ENCODE results near the gene TTC28.

TTC28 gene

GRCh38 chr22:28297504-28297903 lies 382.1 kb downstream of the TTC28 start:
- no peak overlapping the region for H3K4me3 ChIP-seq (ENCODE audit: low read length)
- H3K27me3 ChIP-seq (replicated peaks; ENCODE audit: control insufficient read depth, insufficient read depth, low read length): no peaks in the 10 kb centered on the region
- no peak for DNase-seq (ENCODE audit: low read depth)
- H3K9ac ChIP-seq (ENCODE audit: low read length): no peak overlapping the region
- peaks cover 3% of the 10 kb centered on the region for H3K4me1 ChIP-seq (ENCODE audit: control insufficient read depth, insufficient read depth, low read length)
- H3K36me3 ChIP-seq (ENCODE audit: control insufficient read depth, insufficient read depth, low read length, severe bottlenecking): peaks cover 12% of the 10 kb centered on the region
- H3K9me3 ChIP-seq (ENCODE audit: control insufficient read depth, low read length): no peaks in the 10 kb centered on the region

GRCh38 chr22:28296452-28296851 lies 383.2 kb downstream of the TTC28 start:
- H3K9me3 ChIP-seq (ENCODE audit: control insufficient read depth, low read length): no peaks in the 10 kb centered on the region
- H3K4me3 ChIP-seq (ENCODE audit: low read length): no peak overlapping the region
- no peaks in the 10 kb centered on the region for H3K27me3 ChIP-seq (replicated peaks; ENCODE audit: control insufficient read depth, insufficient read depth, low read length)
- no peak for DNase-seq (ENCODE audit: low read depth)
- H3K4me1 ChIP-seq (ENCODE audit: control insufficient read depth, insufficient read depth, low read length): peaks cover 3% of the 10 kb centered on the region
- H3K9ac ChIP-seq (ENCODE audit: low read length): no peak overlapping the region
- H3K36me3 ChIP-seq (ENCODE audit: control insufficient read depth, insufficient read depth, low read length, severe bottlenecking): peaks cover 12% of the 10 kb centered on the region

- Histone ChIP-seq H3K27me3 (replicated peaks; ENCODE audit: control insufficient read depth, insufficient read depth, low read length) (no peaks in the 10 kb centered on the region), H3K4me3 (ENCODE audit: low read length) (peak overlapping the region; percentile 55), H3K4me1 (ENCODE audit: control insufficient read depth, insufficient read depth, low read length) (peaks cover 29% of the 10 kb centered on the region), H3K36me3 (ENCODE audit: control insufficient read depth, insufficient read depth, low read length, severe bottlenecking) (no peaks in the 10 kb centered on the region), H3K9me3 (ENCODE audit: control insufficient read depth, low read length) (no peaks in the 10 kb centered on the region), H3K9ac (ENCODE audit: low read length) (peak overlapping the region; percentile 11)
- DNase-seq (ENCODE audit: low read depth): peak; percentile 40
Measured at GRCh38 chr22:28283068-28283654, 396.5 kb downstream of the TTC28 start.

GRCh38 chr22:28282405-28283067 lies 397.1 kb downstream of the TTC28 start:
- peaks cover 29% of the 10 kb centered on the region for H3K4me1 ChIP-seq (ENCODE audit: control insufficient read depth, insufficient read depth, low read length)
- H3K9me3 ChIP-seq (ENCODE audit: control insufficient read depth, low read length): no peaks in the 10 kb centered on the region
- H3K27me3 ChIP-seq (replicated peaks; ENCODE audit: control insufficient read depth, insufficient read depth, low read length): no peaks in the 10 kb centered on the region
- peak; percentile 48 for DNase-seq (ENCODE audit: low read depth)
- H3K4me3 ChIP-seq (ENCODE audit: low read length): peak overlapping the region; percentile 55
- no peak overlapping the region for H3K9ac ChIP-seq (ENCODE audit: low read length)
- no peaks in the 10 kb centered on the region for H3K36me3 ChIP-seq (ENCODE audit: control insufficient read depth, insufficient read depth, low read length, severe bottlenecking)

GRCh38 chr22:28279888-28280287 lies 399.8 kb downstream of the TTC28 start:
- Histone ChIP-seq H3K4me1 (ENCODE audit: control insufficient read depth, insufficient read depth, low read length) (peaks cover 29% of the 10 kb centered on the region), H3K4me3 (ENCODE audit: low read length) (no peak overlapping the region), H3K36me3 (ENCODE audit: control insufficient read depth, insufficient read depth, low read length, severe bottlenecking) (no peaks in the 10 kb centered on the region), H3K27me3 (replicated peaks; ENCODE audit: control insufficient read depth, insufficient read depth, low read length) (no peaks in the 10 kb centered on the region), H3K9me3 (ENCODE audit: control insufficient read depth, low read length) (no peaks in the 10 kb centered on the region), H3K9ac (ENCODE audit: low read length) (no peak overlapping the region)
- DNase-seq (ENCODE audit: low read depth): peak; percentile 75

GRCh38 chr22:28269277-28269676 lies 410.4 kb downstream of the TTC28 start:
- Histone ChIP-seq H3K9ac (ENCODE audit: low read length) (peak overlapping the region; percentile 51), H3K9me3 (ENCODE audit: control insufficient read depth, low read length) (no peaks in the 10 kb centered on the region), H3K27me3 (replicated peaks; ENCODE audit: control insufficient read depth, insufficient read depth, low read length) (no peaks in the 10 kb centered on the region), H3K4me1 (ENCODE audit: control insufficient read depth, insufficient read depth, low read length) (peaks cover 38% of the 10 kb centered on the region), H3K4me3 (ENCODE audit: low read length) (peak overlapping the region; percentile 58), H3K36me3 (ENCODE audit: control insufficient read depth, insufficient read depth, low read length, severe bottlenecking) (no peaks in the 10 kb centered on the region)
- no peak for DNase-seq (ENCODE audit: low read depth)

GRCh38 chr22:28268850-28269249 lies 410.8 kb downstream of the TTC28 start:
- DNase-seq (ENCODE audit: low read depth): no peak
- Histone ChIP-seq H3K9ac (ENCODE audit: low read length) (peak overlapping the region; percentile 51), H3K27me3 (replicated peaks; ENCODE audit: control insufficient read depth, insufficient read depth, low read length) (no peaks in the 10 kb centered on the region), H3K9me3 (ENCODE audit: control insufficient read depth, low read length) (no peaks in the 10 kb centered on the region), H3K36me3 (ENCODE audit: control insufficient read depth, insufficient read depth, low read length, severe bottlenecking) (no peaks in the 10 kb centered on the region), H3K4me1 (ENCODE audit: control insufficient read depth, insufficient read depth, low read length) (peaks cover 38% of the 10 kb centered on the region), H3K4me3 (ENCODE audit: low read length) (peak overlapping the region; percentile 58)

GRCh38 chr22:28268171-28268570 lies 411.5 kb downstream of the TTC28 start:
- Histone ChIP-seq H3K4me3 (ENCODE audit: low read length) (peak overlapping the region; percentile 6), H3K36me3 (ENCODE audit: control insufficient read depth, insufficient read depth, low read length, severe bottlenecking) (no peaks in the 10 kb centered on the region), H3K27me3 (replicated peaks; ENCODE audit: control insufficient read depth, insufficient read depth, low read length) (no peaks in the 10 kb centered on the region), H3K9ac (ENCODE audit: low read length) (no peak overlapping the region), H3K9me3 (ENCODE audit: control insufficient read depth, low read length) (no peaks in the 10 kb centered on the region), H3K4me1 (ENCODE audit: control insufficient read depth, insufficient read depth, low read length) (peaks cover 38% of the 10 kb centered on the region)
- peak; percentile 30 for DNase-seq (ENCODE audit: low read depth)

- H3K9ac ChIP-seq (ENCODE audit: low read length): no peak overlapping the region
- H3K4me3 ChIP-seq (ENCODE audit: low read length): no peak overlapping the region
- no peak for DNase-seq (ENCODE audit: low read depth)
- peaks cover 5% of the 10 kb centered on the region for H3K4me1 ChIP-seq (ENCODE audit: control insufficient read depth, insufficient read depth, low read length)
- H3K9me3 ChIP-seq (ENCODE audit: control insufficient read depth, low read length): no peaks in the 10 kb centered on the region
- no peaks in the 10 kb centered on the region for H3K27me3 ChIP-seq (replicated peaks; ENCODE audit: control insufficient read depth, insufficient read depth, low read length)
- H3K36me3 ChIP-seq (ENCODE audit: control insufficient read depth, insufficient read depth, low read length, severe bottlenecking): no peaks in the 10 kb centered on the region
Measured at GRCh38 chr22:28260619-28261018, 419.0 kb downstream of the TTC28 start.

- Histone ChIP-seq H3K9me3 (ENCODE audit: control insufficient read depth, low read length) (no peaks in the 10 kb centered on the region), H3K36me3 (ENCODE audit: control insufficient read depth, insufficient read depth, low read length, severe bottlenecking) (no peaks in the 10 kb centered on the region), H3K4me3 (ENCODE audit: low read length) (no peak overlapping the region)
Measured at GRCh38 chr22:28259774-28260312, 419.8 kb downstream of the TTC28 start.

GRCh38 chr22:28254396-28254795 lies 425.2 kb downstream of the TTC28 start:
- Histone ChIP-seq H3K36me3 (ENCODE audit: control insufficient read depth, insufficient read depth, low read length, severe bottlenecking) (no peaks in the 10 kb centered on the region), H3K9ac (ENCODE audit: low read length) (no peak overlapping the region), H3K4me1 (ENCODE audit: control insufficient read depth, insufficient read depth, low read length) (no peaks in the 10 kb centered on the region), H3K27me3 (replicated peaks; ENCODE audit: control insufficient read depth, insufficient read depth, low read length) (no peaks in the 10 kb centered on the region), H3K9me3 (ENCODE audit: control insufficient read depth, low read length) (no peaks in the 10 kb centered on the region), H3K4me3 (ENCODE audit: low read length) (no peak overlapping the region)
- DNase-seq (ENCODE audit: low read depth): no peak

More at GRCh38 chr22:28259774-28260312, 419.8 kb downstream of the TTC28 start:
- no peak for DNase-seq (ENCODE audit: low read depth)
- peaks cover 5% of the 10 kb centered on the region for H3K4me1 ChIP-seq (ENCODE audit: control insufficient read depth, insufficient read depth, low read length)
- H3K9ac ChIP-seq (ENCODE audit: low read length): no peak overlapping the region
- H3K27me3 ChIP-seq (replicated peaks; ENCODE audit: control insufficient read depth, insufficient read depth, low read length): no peaks in the 10 kb centered on the region
